ENCODE results near the gene HDAC6.

Gene HDAC6

GRCh38 chrX:48789366-48790220 is 12.3 kb upstream of the HDAC6 start:
- no peak for TF ChIP-seq CTCF (IDR thresholded peaks at IDR 0.05; ENCODE audit: low read depth, low read length, missing control alignments)
- H3K4me3 ChIP-seq (ENCODE audit: low read depth, low read length) = no peak overlapping the region
- DNase-seq (ENCODE audit: low read depth) = no peak

GRCh38 chrX:48790477-48790876 is 11.4 kb upstream of the HDAC6 start:
- TF ChIP-seq CTCF (IDR thresholded peaks at IDR 0.05; ENCODE audit: low read depth, low read length, missing control alignments) = no peak
- no peak overlapping the region for H3K4me3 ChIP-seq (ENCODE audit: low read depth, low read length)
- DNase-seq (ENCODE audit: low read depth) = no peak

- no peak for DNase-seq (ENCODE audit: low read depth)
- TF ChIP-seq CTCF (IDR thresholded peaks at IDR 0.05; ENCODE audit: low read depth, low read length, missing control alignments) = no peak
- H3K4me3 ChIP-seq (ENCODE audit: low read depth, low read length) = no peak overlapping the region
Measured at GRCh38 chrX:48791063-48791820, 10.6 kb upstream of the HDAC6 start.

GRCh38 chrX:48792219-48792618 is 9.6 kb upstream of the HDAC6 start:
- H3K4me3 ChIP-seq (ENCODE audit: low read depth, low read length) = no peak overlapping the region
- no peak for TF ChIP-seq CTCF (IDR thresholded peaks at IDR 0.05; ENCODE audit: low read depth, low read length, missing control alignments)
- no peak for DNase-seq (ENCODE audit: low read depth)

GRCh38 chrX:48793935-48794334 is 7.9 kb upstream of the HDAC6 start:
- DNase-seq (ENCODE audit: low read depth) = no peak
- no peak overlapping the region for H3K4me3 ChIP-seq (ENCODE audit: low read depth, low read length)
- TF ChIP-seq CTCF (IDR thresholded peaks at IDR 0.05; ENCODE audit: low read depth, low read length, missing control alignments) = no peak

- DNase-seq (ENCODE audit: low read depth) = no peak
- no peak overlapping the region for H3K4me3 ChIP-seq (ENCODE audit: low read depth, low read length)
- TF ChIP-seq CTCF (IDR thresholded peaks at IDR 0.05; ENCODE audit: low read depth, low read length, missing control alignments) = no peak
Measured at GRCh38 chrX:48794340-48794910, 7.4 kb upstream of the HDAC6 start.

Measured in GM12864 (cell line).